ENCODE data around the gene GRM7.

GRM7 gene

GRCh38 chr3:7658294-7658693 lies 797.4 kb downstream of the GRM7 start:
- DNase-seq (ENCODE audit: low spot score), result no peak

- DNase-seq (ENCODE audit: low spot score), result no peak
Observed at GRCh38 chr3:7659079-7659478, 798.2 kb downstream of the GRM7 start.

GRCh38 chr3:7663771-7664170 lies 802.9 kb downstream of the GRM7 start:
- no peak for DNase-seq (ENCODE audit: low spot score)

GRCh38 chr3:7667774-7668173 lies 806.9 kb downstream of the GRM7 start:
- DNase-seq (ENCODE audit: low spot score), result no peak

GRCh38 chr3:7669641-7670040 lies 808.7 kb downstream of the GRM7 start:
- DNase-seq (ENCODE audit: low spot score), result no peak

GRCh38 chr3:7678521-7678920 lies 817.6 kb downstream of the GRM7 start:
- no peak for DNase-seq (ENCODE audit: low spot score)

- no peak for DNase-seq (ENCODE audit: low spot score)
Observed at GRCh38 chr3:7682822-7683229, 821.9 kb downstream of the GRM7 start.

- DNase-seq (ENCODE audit: low spot score), result no peak
Observed at GRCh38 chr3:7683426-7683825, 822.5 kb downstream of the GRM7 start.

- no peak for DNase-seq (ENCODE audit: low spot score)
Observed at GRCh38 chr3:7684182-7684715, 823.3 kb downstream of the GRM7 start.

GRCh38 chr3:7687428-7688147 lies 826.7 kb downstream of the GRM7 start:
- no peak for DNase-seq (ENCODE audit: low spot score)

GRCh38 chr3:7692866-7693265 lies 832.0 kb downstream of the GRM7 start:
- no peak for DNase-seq (ENCODE audit: low spot score)

GRCh38 chr3:7693976-7694375 lies 833.1 kb downstream of the GRM7 start:
- no peak for DNase-seq (ENCODE audit: low spot score)

- no peak for DNase-seq (ENCODE audit: low spot score)
Observed at GRCh38 chr3:7695049-7695448, 834.1 kb downstream of the GRM7 start.

- DNase-seq (ENCODE audit: low spot score), result no peak
Observed at GRCh38 chr3:7696320-7696719, 835.4 kb downstream of the GRM7 start.

GRCh38 chr3:7697548-7697947 lies 836.6 kb downstream of the GRM7 start:
- no peak for DNase-seq (ENCODE audit: low spot score)

GRCh38 chr3:7700539-7700938 lies 839.6 kb downstream of the GRM7 start:
- no peak for DNase-seq (ENCODE audit: low spot score)

- no peak for DNase-seq (ENCODE audit: low spot score)
Observed at GRCh38 chr3:7700977-7701376, 840.1 kb downstream of the GRM7 start.

GRCh38 chr3:7707187-7707586 lies 846.3 kb downstream of the GRM7 start:
- no peak for DNase-seq (ENCODE audit: low spot score)

GRCh38 chr3:7709376-7710082 lies 848.6 kb downstream of the GRM7 start:
- no peak for DNase-seq (ENCODE audit: low spot score)

GRCh38 chr3:7710284-7710683 lies 849.4 kb downstream of the GRM7 start:
- no peak for DNase-seq (ENCODE audit: low spot score)

- no peak for DNase-seq (ENCODE audit: low spot score)
Observed at GRCh38 chr3:7713724-7714123, 852.8 kb downstream of the GRM7 start.

- DNase-seq (ENCODE audit: low spot score), result no peak
Observed at GRCh38 chr3:7720649-7721297, 859.9 kb downstream of the GRM7 start.

GRCh38 chr3:7721869-7722268 lies 861.0 kb downstream of the GRM7 start:
- DNase-seq (ENCODE audit: low spot score), result no peak
